ENCODE results near the gene PFDN4.

The PFDN4 gene

GRCh38 chr20:54200487-54201267, 7.2 kb upstream of the PFDN4 start:
- DNase-seq (ENCODE audit: low spot score) = no peak

GRCh38 chr20:54201268-54201846, 6.5 kb upstream of the PFDN4 start:
- DNase-seq (ENCODE audit: low spot score) = no peak

DNA sequence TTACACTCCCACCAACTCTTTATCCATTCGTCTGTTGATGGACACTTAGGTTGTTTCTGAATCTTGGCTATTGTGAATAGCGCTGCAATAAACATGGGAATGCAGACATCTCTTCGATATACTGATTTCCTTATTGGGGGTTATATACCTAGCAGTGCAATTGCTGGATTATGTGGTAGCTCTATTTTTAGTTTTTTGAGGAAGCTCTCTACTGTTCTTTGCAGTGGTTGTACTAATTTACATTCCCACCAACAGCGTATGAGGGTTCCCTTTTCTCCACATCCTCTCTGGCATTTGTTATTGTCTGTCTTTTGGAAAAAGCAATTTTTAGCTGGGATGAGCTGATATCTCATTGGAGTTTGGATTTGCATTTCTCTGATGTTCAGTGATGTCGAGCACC, 4.6 kb upstream of the PFDN4 start:
- DNase-seq (ENCODE audit: low spot score) = no peak

DNA sequence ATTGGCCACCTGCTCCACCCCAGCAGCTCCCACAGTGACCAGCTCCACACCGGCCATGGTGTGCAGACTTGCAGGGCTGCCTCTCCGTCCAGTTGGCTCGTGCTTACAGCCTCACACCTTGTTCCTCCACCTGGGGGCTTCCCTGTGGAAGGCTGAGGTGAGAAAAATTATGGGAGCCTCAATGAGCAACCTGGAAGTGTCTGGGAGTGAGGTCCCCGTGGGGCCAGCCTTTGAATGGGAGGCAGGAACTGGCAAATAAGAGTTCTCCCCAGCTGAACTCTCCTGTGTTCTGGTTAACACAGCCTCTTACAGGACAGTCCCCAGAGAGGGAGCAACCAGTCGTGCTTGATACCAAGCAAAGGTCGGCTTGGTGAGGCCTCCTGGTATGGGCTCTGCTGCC, 3.8 kb upstream of the PFDN4 start:
- DNase-seq (ENCODE audit: low spot score) = no peak

DNA sequence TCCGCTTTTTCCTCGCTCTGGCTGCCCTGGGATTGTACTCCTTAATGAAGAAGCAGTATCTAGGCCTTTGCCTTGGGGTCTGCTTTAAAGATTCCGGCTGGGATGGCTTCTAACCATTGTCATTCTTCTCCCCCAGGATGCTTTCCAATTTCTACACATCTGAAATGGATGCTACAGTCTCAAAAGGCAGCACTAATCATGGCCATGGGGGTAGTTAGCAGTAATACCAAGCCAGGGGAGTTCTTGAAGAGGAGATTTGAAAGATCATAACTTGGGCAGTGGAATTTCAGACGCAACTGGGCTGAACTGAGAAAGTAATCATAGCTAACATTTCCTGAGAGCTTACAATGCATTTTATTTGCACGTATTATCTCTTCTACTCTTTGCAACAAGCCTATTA, 3.4 kb upstream of the PFDN4 start:
- no peak for DNase-seq (ENCODE audit: low spot score)

DNA sequence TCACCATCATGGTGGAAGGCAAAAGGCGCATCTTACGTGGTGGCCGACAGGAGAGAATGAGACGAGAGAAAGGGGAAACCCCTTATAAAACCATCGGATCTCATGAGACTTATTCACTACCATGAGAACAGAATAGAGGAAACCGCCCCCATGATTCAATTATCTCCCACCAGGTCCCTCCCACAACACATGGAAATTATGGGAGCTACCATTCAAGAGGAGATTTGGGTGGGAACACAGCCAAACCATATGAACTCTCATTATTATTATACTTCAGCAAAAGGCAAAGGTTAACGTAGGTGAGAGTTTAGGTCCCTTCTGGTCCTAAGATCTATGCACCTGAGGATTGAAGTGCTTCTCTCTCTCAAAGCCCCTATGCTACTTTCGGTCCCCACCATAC, 2.4 kb upstream of the PFDN4 start:
- no peak for DNase-seq (ENCODE audit: low spot score)

GRCh38 chr20:54207053-54207742, 689 bp upstream of the PFDN4 start:
- DNase-seq (ENCODE audit: low spot score) = no peak

DNA sequence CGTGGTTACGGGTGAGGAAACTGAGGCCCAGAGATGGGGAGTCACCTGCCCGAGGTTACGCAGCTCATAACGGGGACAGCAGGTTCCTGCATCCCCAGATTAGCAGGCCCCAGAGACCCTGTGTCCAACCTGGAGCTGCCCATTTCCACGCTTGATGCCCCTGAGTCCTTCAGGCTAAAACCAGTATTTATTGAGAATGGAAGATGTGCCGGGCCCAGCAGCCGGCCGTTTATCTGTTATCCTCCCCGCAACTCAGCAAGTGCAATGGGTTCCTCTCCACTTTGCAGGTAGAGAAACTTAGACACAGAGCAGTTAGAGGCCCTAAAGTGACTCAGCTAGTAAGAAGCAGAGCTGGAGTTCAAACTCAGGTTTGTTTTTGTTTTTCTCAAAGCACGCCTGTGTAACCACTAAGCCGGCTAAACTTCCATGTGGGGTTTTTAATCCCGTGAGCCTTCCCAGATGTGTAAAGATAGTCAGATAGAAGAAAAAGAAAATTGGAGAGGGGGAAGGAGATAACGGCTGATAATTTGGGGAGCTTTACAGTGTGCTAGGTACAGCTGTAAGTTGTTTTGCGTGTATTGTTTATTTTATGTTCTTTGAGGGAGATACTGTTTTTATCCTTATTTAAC, 775 bp downstream of the PFDN4 start:
- peak; percentile 71 for DNase-seq (ENCODE audit: low spot score)

DNA sequence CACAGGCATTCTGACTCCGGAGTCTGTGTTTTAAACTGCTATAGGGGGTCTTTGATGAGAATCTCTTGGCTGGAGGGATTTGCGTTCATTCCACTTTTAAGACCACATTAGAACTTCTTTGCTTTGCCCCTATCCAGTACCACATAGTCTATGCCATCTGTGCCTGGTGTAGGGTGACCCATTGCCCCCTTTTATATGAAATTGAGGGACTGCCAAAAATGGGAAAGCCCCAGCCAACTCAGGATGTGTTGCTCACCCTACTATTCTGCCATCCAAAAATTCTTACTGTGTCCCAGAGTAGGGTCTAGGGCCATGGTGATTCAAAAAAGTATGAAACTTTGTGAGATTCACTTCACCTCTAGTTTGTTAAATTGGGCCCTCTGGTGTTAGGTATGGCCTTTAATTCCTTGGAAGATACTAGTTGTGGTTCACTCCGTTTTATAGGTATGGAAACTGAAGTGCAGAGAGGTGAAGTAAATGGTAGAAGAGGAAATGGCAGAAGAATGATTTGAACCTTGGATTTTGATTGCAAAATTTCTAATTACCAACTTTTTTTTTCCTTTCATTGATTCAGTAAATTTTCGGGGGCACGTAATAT, 1.4 kb downstream of the PFDN4 start:
- peak; percentile 17 for DNase-seq (ENCODE audit: low spot score)

DNA sequence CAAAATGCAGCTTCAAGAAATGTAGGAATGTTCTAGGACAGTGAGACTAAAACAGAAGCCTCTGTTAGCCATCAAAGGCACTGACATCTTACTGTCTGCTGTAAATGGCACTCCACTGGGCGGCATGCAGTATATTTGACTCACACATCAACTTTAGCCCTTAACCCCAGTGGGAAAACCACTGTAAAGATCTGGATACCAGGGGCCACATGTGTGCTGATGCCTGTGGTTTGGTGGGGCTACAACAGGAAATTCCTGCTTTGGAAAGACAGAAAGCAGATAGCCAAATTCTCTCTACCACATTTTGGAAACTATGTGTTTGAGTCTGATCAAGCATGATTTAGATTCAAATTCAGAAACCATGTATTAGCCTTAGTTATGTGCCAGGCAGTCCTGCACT, 4.3 kb downstream of the PFDN4 start:
- no peak for DNase-seq (ENCODE audit: low spot score)

- DNase-seq (ENCODE audit: low spot score) = no peak
Measured at GRCh38 chr20:54212871-54213270, 5.0 kb downstream of the PFDN4 start.

DNA sequence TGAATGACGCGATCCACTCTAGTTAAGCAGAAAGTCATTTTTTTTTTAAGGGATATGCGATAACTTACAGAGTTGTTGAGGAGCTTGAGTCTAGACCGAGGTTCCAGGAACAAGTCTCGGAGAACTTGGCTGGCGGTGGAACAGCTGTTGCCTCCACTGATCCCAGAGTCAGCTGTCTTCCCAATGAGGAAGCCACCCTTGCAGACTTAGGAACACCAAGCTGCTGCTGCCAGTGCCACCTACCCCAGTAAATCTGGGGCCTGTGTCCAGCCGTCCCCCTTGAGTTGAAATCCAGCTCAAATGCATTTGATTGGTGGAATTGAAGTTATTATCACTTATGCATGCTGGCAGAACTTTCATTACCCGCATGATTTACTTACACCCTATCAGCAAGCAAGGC, 6.7 kb downstream of the PFDN4 start:
- DNase-seq (ENCODE audit: low spot score) = no peak

DNA sequence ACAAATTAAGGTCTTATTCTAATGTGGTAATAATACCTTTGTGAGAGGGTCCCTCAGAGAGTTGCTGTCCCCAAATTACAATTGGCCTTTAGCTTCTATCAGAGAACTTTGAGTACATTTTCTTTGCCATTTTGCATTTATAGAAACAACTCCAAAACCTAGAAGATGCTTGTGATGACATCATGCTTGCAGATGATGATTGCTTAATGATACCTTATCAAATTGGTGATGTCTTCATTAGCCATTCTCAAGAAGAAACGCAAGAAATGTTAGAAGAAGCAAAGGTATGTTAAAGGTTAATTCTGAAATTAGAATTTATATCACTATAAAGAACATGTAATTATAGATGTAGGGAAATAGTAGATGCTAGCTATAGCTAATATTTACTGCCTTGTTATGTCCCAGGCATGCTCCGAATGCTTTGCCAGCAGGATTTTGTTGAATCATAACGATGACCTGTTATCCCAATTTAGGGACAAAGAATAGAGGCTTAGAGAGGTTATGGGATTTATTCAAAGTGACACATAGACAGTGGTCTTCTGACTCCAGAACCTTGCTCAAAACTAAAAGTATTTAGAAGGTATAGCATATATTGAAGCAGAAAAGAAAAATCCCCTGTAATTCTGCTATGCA, 7.4 kb downstream of the PFDN4 start:
- DNase-seq (ENCODE audit: low spot score) = no peak

GRCh38 chr20:54217762-54218161, 9.9 kb downstream of the PFDN4 start:
- DNase-seq (ENCODE audit: low spot score) = no peak

- DNase-seq (ENCODE audit: low spot score) = no peak
Measured at GRCh38 chr20:54218470-54218869, 10.6 kb downstream of the PFDN4 start.

DNA sequence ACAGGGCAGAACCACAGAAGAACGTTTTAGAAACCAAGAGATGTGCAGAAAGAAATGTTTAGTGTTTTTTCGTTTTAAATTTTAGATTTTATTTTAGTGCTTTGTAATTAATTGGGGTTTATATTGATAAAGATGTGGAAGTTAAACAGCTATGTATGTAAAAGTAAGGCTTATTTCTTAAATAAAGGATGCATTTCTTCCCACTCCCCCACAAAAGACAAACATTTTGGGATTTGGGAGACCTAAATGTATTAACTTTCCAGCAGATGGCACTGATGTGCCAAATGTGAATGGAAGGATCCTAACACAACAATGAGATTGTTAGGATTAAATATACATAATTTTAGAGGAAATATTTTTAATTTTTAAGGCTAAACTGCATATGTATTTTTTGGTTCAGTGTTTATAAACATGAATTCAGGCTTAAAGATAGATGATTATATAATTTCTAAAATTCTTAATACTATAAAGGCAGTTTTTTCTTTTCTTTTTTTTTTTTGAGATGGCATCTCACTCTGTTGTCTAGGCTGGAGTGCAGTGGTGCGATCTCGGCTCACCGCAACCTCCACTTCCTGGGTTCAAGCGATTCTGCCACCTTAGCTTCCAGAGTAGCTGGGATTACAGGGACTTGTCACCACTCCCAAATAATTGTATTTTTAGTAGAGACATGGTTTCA, 12.0 kb downstream of the PFDN4 start:
- DNase-seq (ENCODE audit: low spot score) = peak; percentile 61

DNA sequence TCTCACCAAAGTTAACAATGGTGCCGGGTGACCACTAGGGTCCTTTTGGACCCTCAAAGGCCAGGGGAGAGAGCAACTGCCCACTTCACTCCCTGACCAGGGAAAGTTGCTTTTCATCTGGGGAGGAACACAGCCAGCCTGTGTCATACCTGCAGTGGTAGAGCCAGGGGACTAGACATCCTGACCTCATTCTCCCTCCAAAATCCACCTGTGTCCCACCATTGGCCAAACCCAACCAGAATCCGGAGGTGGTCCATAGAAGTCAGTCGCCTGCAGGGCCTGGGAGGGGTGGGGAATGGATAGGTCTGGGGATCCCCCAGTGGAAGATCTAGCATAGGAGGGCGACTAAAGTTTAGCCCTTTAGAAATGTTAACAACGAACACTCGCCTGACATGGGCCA, 12.8 kb downstream of the PFDN4 start:
- no peak for DNase-seq (ENCODE audit: low spot score)

GRCh38 chr20:54221353-54221752, 13.5 kb downstream of the PFDN4 start:
- no peak for DNase-seq (ENCODE audit: low spot score)

DNA sequence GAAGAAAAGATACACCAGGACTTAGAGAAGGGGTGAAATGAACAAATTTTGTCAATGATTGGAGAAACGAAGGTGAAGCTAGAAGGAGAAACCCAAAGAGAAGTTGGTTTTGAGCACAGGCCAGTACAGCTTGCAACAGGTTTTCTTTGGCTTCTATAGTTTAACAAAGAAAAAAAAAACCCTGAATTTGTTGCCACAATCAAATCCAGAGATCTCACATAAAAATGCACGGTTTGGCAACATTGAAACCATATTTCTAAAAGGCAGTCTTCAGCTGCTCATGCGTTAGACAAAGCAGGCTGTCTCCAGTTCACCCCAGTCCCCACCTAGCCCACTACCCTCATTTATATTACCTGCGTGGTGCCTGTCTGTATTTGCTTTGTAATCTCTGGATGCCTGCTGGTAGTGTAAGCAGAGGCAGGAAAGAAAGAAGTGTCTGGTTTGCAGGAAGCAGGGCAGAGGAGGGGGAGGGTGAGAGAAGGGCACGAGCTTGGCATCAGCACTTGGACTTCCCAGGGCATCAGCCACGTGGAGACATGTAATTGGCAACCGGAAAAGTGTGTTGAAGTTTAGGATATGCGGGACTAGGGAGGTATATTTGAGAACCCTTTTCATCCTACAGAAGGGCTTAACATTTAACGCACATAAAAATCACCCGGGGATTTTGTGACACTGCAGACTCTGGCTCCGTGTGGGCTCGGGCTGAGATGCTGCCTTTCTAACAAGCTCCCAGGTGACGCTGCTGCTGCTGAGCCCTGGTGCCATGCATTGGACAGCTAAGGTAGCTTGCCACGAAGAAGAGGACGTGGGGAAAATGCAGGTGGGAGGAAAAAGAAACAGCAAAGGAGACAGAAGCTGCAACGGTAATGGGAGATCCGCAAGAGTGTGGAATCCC, 14.4 kb downstream of the PFDN4 start:
- DNase-seq (ENCODE audit: low spot score) = no peak

- DNase-seq (ENCODE audit: low spot score) = no peak
Measured at GRCh38 chr20:54223285-54223684, 15.4 kb downstream of the PFDN4 start.

All from RKO (cell line).